Astrocyte (in vitro differentiated cells and primary cell): Measurements from ENCODE around the gene PTGR3. TPM values are rescaled to one million over a fixed set of nuclear protein-coding genes. Genes with fewer than 3 reads are reported as not detected.

Experiments
- DNase-seq: peaks from one replicate; pipeline ENCODE4 v3.0.0-alpha.2; 2010; ENCODE audit warnings: low read depth
- FAIRE-seq: peaks from 2 replicates; lab custom pipeline; 2011; peaks lifted over from hg19 to GRCh38; lab: Jason Lieb, UNC
- H2AFZ ChIP-seq: 2 replicates; pipeline ENCODE4 v1.6.0; 2012; ENCODE audit warnings: low read depth, low read length, inconsistent platforms
- H3K27ac ChIP-seq: 2 replicates; pipeline ENCODE4 v1.5.1; 2011; ENCODE audit warnings: low read depth, low read length, inconsistent platforms
- H3K27me3 ChIP-seq: 2 replicates; pipeline ENCODE4 v1.6.0; 2011; ENCODE audit warnings: low read length, inconsistent platforms; ENCODE audit not compliant: insufficient read depth
- H3K36me3 ChIP-seq: 2 replicates; pipeline ENCODE4 v1.5.1; 2011; ENCODE audit warnings: low read length, inconsistent platforms; ENCODE audit not compliant: insufficient read depth
- H3K4me1 ChIP-seq: 2 replicates; pipeline ENCODE4 v1.5.1; 2011; ENCODE audit warnings: low read length, inconsistent platforms; ENCODE audit not compliant: insufficient read depth
- H3K4me2 ChIP-seq: 2 replicates; pipeline ENCODE4 v1.6.0; 2012; ENCODE audit warnings: low read length, inconsistent platforms
- H3K4me3 ChIP-seq: 2 replicates; pipeline ENCODE4 v1.5.1; 2011; ENCODE audit warnings: low read depth, mild to moderate bottlenecking, low read length, inconsistent platforms; ENCODE audit not compliant: insufficient read depth
- H3K79me2 ChIP-seq: 2 replicates; pipeline ENCODE4 v1.6.0; 2012; ENCODE audit warnings: mild to moderate bottlenecking, low read length, inconsistent platforms; ENCODE audit not compliant: insufficient read depth
- H3K9ac ChIP-seq: 2 replicates; pipeline ENCODE4 v1.6.0; 2012; ENCODE audit warnings: mild to moderate bottlenecking, low read length, inconsistent platforms
- H3K9me3 ChIP-seq: 2 replicates; pipeline ENCODE4 v1.5.1; 2012; ENCODE audit warnings: low read depth, mild to moderate bottlenecking, low read length, inconsistent platforms; ENCODE audit not compliant: insufficient read depth
- H4K20me1 ChIP-seq: 2 replicates; pipeline ENCODE4 v1.6.0; 2012; ENCODE audit warnings: low read length, inconsistent platforms; ENCODE audit not compliant: insufficient read depth
- H3K27ac Mint-ChIP-seq: one replicate; pipeline ENCODE4 v1.8.0; 2021; ENCODE audit warnings: mild to moderate bottlenecking, mixed read lengths; ENCODE audit not compliant: unreplicated experiment
- H3K27me3 Mint-ChIP-seq: one replicate; pipeline ENCODE4 v1.8.0; 2021; ENCODE audit warnings: low read depth, mixed read lengths; ENCODE audit not compliant: unreplicated experiment
- H3K36me3 Mint-ChIP-seq: one replicate; pipeline ENCODE4 v1.8.0; 2021; ENCODE audit warnings: low read depth, mixed read lengths; ENCODE audit not compliant: unreplicated experiment
- H3K4me1 Mint-ChIP-seq: one replicate; pipeline ENCODE4 v1.8.0; 2021; ENCODE audit warnings: low read depth, mixed read lengths; ENCODE audit not compliant: unreplicated experiment
- H3K4me3 Mint-ChIP-seq: one replicate; pipeline ENCODE4 v1.8.0; 2021; ENCODE audit warnings: mild to moderate bottlenecking, moderate library complexity, mixed read lengths; ENCODE audit not compliant: unreplicated experiment
- H3K9me3 Mint-ChIP-seq: one replicate; pipeline ENCODE4 v1.8.0; 2021; ENCODE audit warnings: mild to moderate bottlenecking, mixed read lengths; ENCODE audit not compliant: unreplicated experiment
- CTCF ChIP-seq: IDR thresholded peaks from 2 replicates; pipeline ENCODE4 v1.5.1; 2011; ENCODE audit warnings: low read depth, mild to moderate bottlenecking, inconsistent platforms, low read length, moderate library complexity; ENCODE audit not compliant: insufficient read depth
- EZH2 ChIP-seq: IDR thresholded peaks from 2 replicates; pipeline ENCODE4 v1.6.1; 2012; ENCODE audit warnings: mild to moderate bottlenecking, low read length, inconsistent platforms; ENCODE audit not compliant: insufficient read depth
- total RNA-seq: library from RNA; stranded (reverse); gene quantifications from 2 replicates; pipeline ENCODE4 v1.2.1, GENCODE V29; 2021

The PTGR3 gene
- total RNA-seq, 1 donor from 2014 or later, result 8.4 TPM

DNA sequence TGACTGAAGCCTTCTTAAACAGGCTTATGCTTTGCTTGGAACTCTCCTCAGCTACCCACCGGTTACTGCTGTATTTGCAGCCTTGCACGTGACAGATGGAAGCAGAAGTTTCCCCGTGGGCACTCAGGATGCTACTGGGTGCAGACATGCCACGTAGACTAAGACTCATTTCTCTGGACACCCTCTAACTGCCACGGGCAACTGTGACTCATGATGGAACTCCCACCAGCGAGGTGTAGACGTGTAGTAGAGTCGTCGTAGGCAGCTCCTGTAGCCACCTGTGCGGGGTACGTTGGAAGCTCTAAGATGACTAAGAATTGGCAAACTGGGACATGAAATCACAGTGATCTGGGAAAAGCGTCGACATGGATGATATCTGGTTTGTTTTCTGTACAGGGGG lies 29.2 kb upstream of the PTGR3 start:
- H4K20me1 ChIP-seq, result no peaks in the 10 kb centered on the region
- H3K36me3 Mint-ChIP-seq, result no peaks in the 10 kb centered on the region
- H3K27ac ChIP-seq, result no peak overlapping the region
- peaks cover 5% of the 10 kb centered on the region for H3K9me3 Mint-ChIP-seq
- H2AFZ ChIP-seq, result no peak overlapping the region
- no peaks in the 10 kb centered on the region for H3K27me3 ChIP-seq
- no peak for DNase-seq
- H3K27ac Mint-ChIP-seq, result no peak overlapping the region
- FAIRE-seq, result no peak
- H3K9ac ChIP-seq, result no peak overlapping the region
- H3K36me3 ChIP-seq, result no peaks in the 10 kb centered on the region
- no peak overlapping the region for H3K4me3 Mint-ChIP-seq
- H3K4me1 ChIP-seq, result no peaks in the 10 kb centered on the region
- H3K79me2 ChIP-seq, result peaks cover 8% of the 10 kb centered on the region
- TF ChIP-seq EZH2 (no peak), CTCF (no peak)
- H3K4me2 ChIP-seq, result no peak overlapping the region
- H3K4me3 ChIP-seq, result no peak overlapping the region
- no peaks in the 10 kb centered on the region for H3K27me3 Mint-ChIP-seq
- no peaks in the 10 kb centered on the region for H3K9me3 ChIP-seq
- no peaks in the 10 kb centered on the region for H3K4me1 Mint-ChIP-seq

GRCh38 chr18:75235896-75236295 lies 27.0 kb upstream of the PTGR3 start:
- H3K4me3 ChIP-seq, result no peak overlapping the region
- no peaks in the 10 kb centered on the region for H3K9me3 ChIP-seq
- no peak overlapping the region for H3K4me3 Mint-ChIP-seq
- H3K27me3 ChIP-seq, result no peaks in the 10 kb centered on the region
- H3K4me1 ChIP-seq, result peaks cover under 1% of the 10 kb centered on the region
- no peak overlapping the region for H2AFZ ChIP-seq
- H3K27ac Mint-ChIP-seq, result no peak overlapping the region
- H3K9ac ChIP-seq, result no peak overlapping the region
- H3K79me2 ChIP-seq, result peaks cover 6% of the 10 kb centered on the region
- DNase-seq (no peak), FAIRE-seq (no peak)
- H3K36me3 Mint-ChIP-seq, result no peaks in the 10 kb centered on the region
- no peak overlapping the region for H3K4me2 ChIP-seq
- H3K9me3 Mint-ChIP-seq, result peaks cover 2% of the 10 kb centered on the region
- H3K27me3 Mint-ChIP-seq, result no peaks in the 10 kb centered on the region
- H3K36me3 ChIP-seq, result no peaks in the 10 kb centered on the region
- no peaks in the 10 kb centered on the region for H3K4me1 Mint-ChIP-seq
- no peak overlapping the region for H3K27ac ChIP-seq
- no peaks in the 10 kb centered on the region for H4K20me1 ChIP-seq
- no peak for TF ChIP-seq CTCF
- no peak for TF ChIP-seq EZH2

GRCh38 chr18:75234901-75235300 lies 26.0 kb upstream of the PTGR3 start:
- H3K4me3 ChIP-seq, result no peak overlapping the region
- Mint-ChIP-seq H3K36me3 (no peaks in the 10 kb centered on the region), H3K27ac (no peak overlapping the region), H3K9me3 (peaks cover 2% of the 10 kb centered on the region), H3K4me3 (no peak overlapping the region), H3K27me3 (no peaks in the 10 kb centered on the region), H3K4me1 (no peaks in the 10 kb centered on the region)
- H4K20me1 ChIP-seq, result no peaks in the 10 kb centered on the region
- H3K9ac ChIP-seq, result no peak overlapping the region
- FAIRE-seq (no peak), DNase-seq (no peak)
- no peaks in the 10 kb centered on the region for H3K36me3 ChIP-seq
- H3K4me1 ChIP-seq, result peaks cover 9% of the 10 kb centered on the region
- H3K27me3 ChIP-seq, result no peaks in the 10 kb centered on the region
- TF ChIP-seq CTCF (no peak), EZH2 (no peak)
- no peak overlapping the region for H3K4me2 ChIP-seq
- no peak overlapping the region for H3K27ac ChIP-seq
- H3K9me3 ChIP-seq, result no peaks in the 10 kb centered on the region
- no peak overlapping the region for H2AFZ ChIP-seq
- H3K79me2 ChIP-seq, result peaks cover 6% of the 10 kb centered on the region
